HepG2 (cell line): ENCODE data around the gene SNRPB2. TPM values are rescaled to one million over a fixed set of nuclear protein-coding genes. Genes with fewer than 3 reads are reported as not detected.

Experiments used
- ARID2 ChIP-seq: sonication (generic); formaldehyde crosslinking; IDR thresholded peaks from 2 replicates; pipeline ENCODE4 v1.8.1; 2022; ENCODE audit warnings: mild to moderate bottlenecking, missing genetic modification reagents, borderline replicate concordance
- DBP ChIP-seq: sonication (generic); formaldehyde crosslinking; IDR thresholded peaks from 2 replicates; pipeline ENCODE4 v1.4.0; 2020; ENCODE audit warnings: missing genetic modification reagents; ENCODE audit errors: not compliant biosample characterization
- ETS1 ChIP-seq: sonication (generic); formaldehyde crosslinking; IDR thresholded peaks from 2 replicates; pipeline ENCODE4 v1.4.0; 2020; ENCODE audit warnings: missing genetic modification reagents
- GABPA ChIP-seq, 2 experiments: IDR thresholded peaks; 2 replicates each; pipeline ENCODE4 v1.6.1; 2011 to 2016; ENCODE audit warnings: low read depth in 2 of 2, low read length in 1 of 2, missing biosample characterization in 1 of 2, missing genetic modification characterization in 1 of 2
- HIC2 ChIP-seq: sonication (generic); formaldehyde crosslinking; IDR thresholded peaks from 2 replicates; pipeline ENCODE4 v1.9.0; 2022; ENCODE audit warnings: low read depth, missing genetic modification reagents
- ISL2 ChIP-seq: sonication (generic); formaldehyde crosslinking; IDR thresholded peaks from 2 replicates; pipeline ENCODE4 v1.5.0; 2020; ENCODE audit warnings: missing genetic modification reagents
- MAF1 ChIP-seq: sonication (generic); formaldehyde crosslinking; IDR thresholded peaks from 2 replicates; pipeline ENCODE4 v1.5.0; 2020; ENCODE audit warnings: missing genetic modification reagents, borderline replicate concordance
- NFIB ChIP-seq: sonication (generic); formaldehyde crosslinking; IDR thresholded peaks from 2 replicates; pipeline ENCODE4 v1.9.0; 2021; ENCODE audit warnings: missing genetic modification reagents, mild to moderate bottlenecking, borderline replicate concordance
- PRPF4 ChIP-seq: fragments of 200-400 bp; formaldehyde crosslinking; IDR thresholded peaks from 2 replicates; pipeline ENCODE4 v1.6.1; 2016; ENCODE audit warnings: low read length, low read depth; ENCODE audit not compliant: poor library complexity, severe bottlenecking
- TARDBP ChIP-seq: sonication (generic); formaldehyde crosslinking; IDR thresholded peaks from 2 replicates; pipeline ENCODE4 v1.8.0; 2022; ENCODE audit warnings: mild to moderate bottlenecking, missing genetic modification reagents
- ZFP90 ChIP-seq: sonication (generic); formaldehyde crosslinking; IDR thresholded peaks from 2 replicates; pipeline ENCODE4 v1.8.0; 2022; ENCODE audit warnings: missing genetic modification reagents, mild to moderate bottlenecking, inconsistent platforms, borderline replicate concordance
- ZNF431 ChIP-seq: sonication (generic); formaldehyde crosslinking; IDR thresholded peaks from 2 replicates; pipeline ENCODE4 v1.9.0; 2022; ENCODE audit warnings: missing genetic modification reagents, low read depth, mild to moderate bottlenecking, borderline replicate concordance
- ZNF562 ChIP-seq: sonication (generic); formaldehyde crosslinking; IDR thresholded peaks from 2 replicates; pipeline ENCODE4 v1.8.0; 2022; ENCODE audit warnings: missing genetic modification reagents, borderline replicate concordance
- ZNF670 ChIP-seq: sonication (generic); formaldehyde crosslinking; IDR thresholded peaks from 2 replicates; pipeline ENCODE4 v1.8.0; 2022; ENCODE audit warnings: mild to moderate bottlenecking, missing genetic modification reagents, borderline replicate concordance
- ZNF7 ChIP-seq: IDR thresholded peaks from 2 replicates; pipeline ENCODE4 v1.6.1; 2016; ENCODE audit warnings: missing biosample characterization, missing genetic modification reagents
- ZNF747 ChIP-seq: sonication (generic); formaldehyde crosslinking; IDR thresholded peaks from 2 replicates; pipeline ENCODE4 v1.8.1; 2023; ENCODE audit warnings: missing genetic modification reagents, mild to moderate bottlenecking, borderline replicate concordance
- ZNF776 ChIP-seq: sonication (generic); formaldehyde crosslinking; IDR thresholded peaks from 2 replicates; pipeline ENCODE4 v1.4.0; 2020; ENCODE audit warnings: mild to moderate bottlenecking, missing genetic modification reagents
- ZSCAN12 ChIP-seq: sonication (generic); formaldehyde crosslinking; IDR thresholded peaks from 2 replicates; pipeline ENCODE4 v1.9.0; 2021; ENCODE audit warnings: mild to moderate bottlenecking, missing genetic modification reagents
- polyA plus RNA-seq, 8 experiments: library from polyadenylated mRNA; depleted of rRNA in 3 of 8; stranded (reverse) in 7 of 8; unstranded in 1 of 8; fragments of >200 nt; fragmentation: Illumina TruSeq in 4 of 8; extraction: Trizol in 4 of 8; gene quantifications; 2 replicates each; pipeline versions ENCODE4 v1.2.1 to v1.2.3, GENCODE V29; 2011 to 2016; ENCODE audit warnings: low read depth in 4 of 8, missing spikeins in 1 of 8, mixed read lengths in 1 of 8; ENCODE audit not compliant: insufficient read depth in 1 of 8
- total RNA-seq, 5 experiments: library from RNA; depleted of rRNA; stranded (reverse); fragments of >200 nt; fragmentation: Illumina TruSeq; extraction: Trizol; gene quantifications; 2 replicates each; pipeline ENCODE4 v1.2.3, GENCODE V29; 2016; ENCODE audit warnings: low read depth in 1 of 5
- TF ChIP-seq, protein P1 (sequence below): sonication (generic); formaldehyde crosslinking; IDR thresholded peaks from 2 replicates; pipeline ENCODE4 v1.8.1; 2022; ENCODE audit warnings: mild to moderate bottlenecking, missing genetic modification reagents
- TF ChIP-seq, protein P2 (sequence below): sonication (generic); formaldehyde crosslinking; IDR thresholded peaks from 2 replicates; pipeline ENCODE4 v1.8.1; 2022; ENCODE audit warnings: low read depth, mild to moderate bottlenecking, missing genetic modification reagents

The SNRPB2 gene
- total and polyA plus RNA-seq, 2 of the 13 experiments (the other 11 are each of a cell fraction or from before 2014, with no cell fraction given): 107 to 204 TPM

- no peak for TF ChIP-seq ZNF562 (CRISPR knock-in tag)
- TF ChIP-seq ZNF747 (CRISPR knock-in tag): peak; percentile 99
- TF ChIP-seq ARID2: 0 out of 2 replicates have a peak, but pooled peaks have one; percentile 60
- peak; percentile 89 for TF ChIP-seq ISL2 (CRISPR knock-in tag)
- TF ChIP-seq HIC2 (CRISPR knock-in tag): no peak
- TF ChIP-seq DBP: no peak
- peak; percentile 96 for TF ChIP-seq ZNF670 (CRISPR knock-in tag)
- TF ChIP-seq MAF1 (CRISPR knock-in tag): peak; percentile 60; the same call in 1 of the 2 replicates
- TF ChIP-seq ZNF776: peak; percentile 83
- TF ChIP-seq ZSCAN12 (CRISPR knock-in tag): peak; percentile 81; the same call in 1 of the 2 replicates
- TF ChIP-seq TARDBP: peak; percentile 99
- no peak for TF ChIP-seq NFIB (CRISPR knock-in tag)
- TF ChIP-seq, protein P1, sequence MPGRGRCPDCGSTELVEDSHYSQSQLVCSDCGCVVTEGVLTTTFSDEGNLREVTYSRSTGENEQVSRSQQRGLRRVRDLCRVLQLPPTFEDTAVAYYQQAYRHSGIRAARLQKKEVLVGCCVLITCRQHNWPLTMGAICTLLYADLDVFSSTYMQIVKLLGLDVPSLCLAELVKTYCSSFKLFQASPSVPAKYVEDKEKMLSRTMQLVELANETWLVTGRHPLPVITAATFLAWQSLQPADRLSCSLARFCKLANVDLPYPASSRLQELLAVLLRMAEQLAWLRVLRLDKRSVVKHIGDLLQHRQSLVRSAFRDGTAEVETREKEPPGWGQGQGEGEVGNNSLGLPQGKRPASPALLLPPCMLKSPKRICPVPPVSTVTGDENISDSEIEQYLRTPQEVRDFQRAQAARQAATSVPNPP (CRISPR knock-in tag): peak; percentile 70; the same call in 1 of the 2 replicates
- peak; percentile 46 for TF ChIP-seq ZNF7 (CRISPR knock-in tag)
- TF ChIP-seq ETS1 (CRISPR knock-in tag): no peak
- TF ChIP-seq, protein P2, sequence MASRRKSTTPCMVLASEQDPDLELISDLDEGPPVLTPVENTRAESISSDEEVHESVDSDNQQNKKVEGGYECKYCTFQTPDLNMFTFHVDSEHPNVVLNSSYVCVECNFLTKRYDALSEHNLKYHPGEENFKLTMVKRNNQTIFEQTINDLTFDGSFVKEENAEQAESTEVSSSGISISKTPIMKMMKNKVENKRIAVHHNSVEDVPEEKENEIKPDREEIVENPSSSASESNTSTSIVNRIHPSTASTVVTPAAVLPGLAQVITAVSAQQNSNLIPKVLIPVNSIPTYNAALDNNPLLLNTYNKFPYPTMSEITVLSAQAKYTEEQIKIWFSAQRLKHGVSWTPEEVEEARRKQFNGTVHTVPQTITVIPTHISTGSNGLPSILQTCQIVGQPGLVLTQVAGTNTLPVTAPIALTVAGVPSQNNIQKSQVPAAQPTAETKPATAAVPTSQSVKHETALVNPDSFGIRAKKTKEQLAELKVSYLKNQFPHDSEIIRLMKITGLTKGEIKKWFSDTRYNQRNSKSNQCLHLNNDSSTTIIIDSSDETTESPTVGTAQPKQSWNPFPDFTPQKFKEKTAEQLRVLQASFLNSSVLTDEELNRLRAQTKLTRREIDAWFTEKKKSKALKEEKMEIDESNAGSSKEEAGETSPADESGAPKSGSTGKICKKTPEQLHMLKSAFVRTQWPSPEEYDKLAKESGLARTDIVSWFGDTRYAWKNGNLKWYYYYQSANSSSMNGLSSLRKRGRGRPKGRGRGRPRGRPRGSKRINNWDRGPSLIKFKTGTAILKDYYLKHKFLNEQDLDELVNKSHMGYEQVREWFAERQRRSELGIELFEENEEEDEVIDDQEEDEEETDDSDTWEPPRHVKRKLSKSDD (CRISPR knock-in tag): peak; percentile 88; the same call in 1 of the 2 replicates
- peak; percentile 94; the same call in 1 of the 2 replicates for TF ChIP-seq ZFP90 (CRISPR knock-in tag)
- TF ChIP-seq ZNF431 (CRISPR knock-in tag): no peak; the same call in 1 of the 2 replicates
- TF ChIP-seq PRPF4: no peak
- peak; percentile 96 for TF ChIP-seq GABPA (IDR thresholded peaks at IDR 0.05; ENCODE audit: low read depth, low read length)
- peak; percentile 100 for TF ChIP-seq GABPA (CRISPR knock-in tag; IDR thresholded peaks at IDR 0.05; ENCODE audit: low read depth)
These were observed at the start of gene SNRPB2 (continued) for GRCh38 chr20:16729565-16730460.
